Osteoblast (primary cell): ENCODE results near the gene LIMS3. TPM values are rescaled to one million over a fixed set of nuclear protein-coding genes. Genes with fewer than 3 reads are reported as not detected.
"Not testable (repeated sequence)": the region's sequence is repeated elsewhere in the genome, so short reads cannot be mapped to it uniquely, and the experiment has no call there.

Source experiments
- DNase-seq: peaks from one replicate; pipeline ENCODE4 v3.0.0; 2011; ENCODE audit warnings: low spot score, mixed read lengths; ENCODE audit not compliant: insufficient read length; ENCODE audit errors: missing footprints
- H2AFZ ChIP-seq: 2 replicates; pipeline ENCODE4 v1.6.0; 2011; ENCODE audit warnings: mild to moderate bottlenecking, low read length
- H3K27ac ChIP-seq: 2 replicates; pipeline ENCODE4 v1.5.1; 2011; ENCODE audit warnings: mild to moderate bottlenecking, low read depth, low read length, moderate library complexity
- H3K27me3 ChIP-seq: 2 replicates; pipeline ENCODE4 v1.6.0; 2012; ENCODE audit warnings: mild to moderate bottlenecking, control low read depth, inconsistent platforms, low read length, moderate library complexity; ENCODE audit not compliant: insufficient read depth
- H3K36me3 ChIP-seq: 2 replicates; pipeline ENCODE4 v1.5.1; 2011; ENCODE audit warnings: mild to moderate bottlenecking, low read length, control low read depth, moderate library complexity; ENCODE audit not compliant: insufficient read depth
- H3K4me1 ChIP-seq: 2 replicates; pipeline ENCODE4 v1.5.1; 2011; ENCODE audit warnings: mild to moderate bottlenecking, low read length, control low read depth, moderate library complexity; ENCODE audit not compliant: insufficient read depth
- H3K4me2 ChIP-seq: 2 replicates; pipeline ENCODE4 v1.6.0; 2011; ENCODE audit warnings: mild to moderate bottlenecking, low read length; ENCODE audit not compliant: insufficient read depth
- H3K4me3 ChIP-seq: fragments of 200-600 bp; sonication (generic); 3 replicates; pipeline ENCODE4 v1.5.1; 2012; ENCODE audit warnings: mild to moderate bottlenecking, low read length, inconsistent platforms; ENCODE audit not compliant: insufficient read depth
- H3K79me2 ChIP-seq: 2 replicates; pipeline ENCODE4 v1.6.0; 2012; ENCODE audit warnings: mild to moderate bottlenecking, low read length, control low read depth, inconsistent platforms; ENCODE audit not compliant: insufficient read depth
- H3K9me3 ChIP-seq: 2 replicates; pipeline ENCODE4 v1.5.1; 2011; ENCODE audit warnings: low read depth, low read length, control low read depth
- H4K20me1 ChIP-seq: 2 replicates; pipeline ENCODE4 v1.6.0; 2012; ENCODE audit warnings: mild to moderate bottlenecking, low read length, control low read depth; ENCODE audit not compliant: insufficient read depth
- total RNA-seq: library from RNA; depleted of rRNA; stranded (reverse); fragments of >200 nt; gene quantifications from 2 replicates; pipeline ENCODE4 v1.2.3, GENCODE V29; 2012

Gene LIMS3
- total RNA-seq, 1 donor: 7.2 TPM

DNA sequence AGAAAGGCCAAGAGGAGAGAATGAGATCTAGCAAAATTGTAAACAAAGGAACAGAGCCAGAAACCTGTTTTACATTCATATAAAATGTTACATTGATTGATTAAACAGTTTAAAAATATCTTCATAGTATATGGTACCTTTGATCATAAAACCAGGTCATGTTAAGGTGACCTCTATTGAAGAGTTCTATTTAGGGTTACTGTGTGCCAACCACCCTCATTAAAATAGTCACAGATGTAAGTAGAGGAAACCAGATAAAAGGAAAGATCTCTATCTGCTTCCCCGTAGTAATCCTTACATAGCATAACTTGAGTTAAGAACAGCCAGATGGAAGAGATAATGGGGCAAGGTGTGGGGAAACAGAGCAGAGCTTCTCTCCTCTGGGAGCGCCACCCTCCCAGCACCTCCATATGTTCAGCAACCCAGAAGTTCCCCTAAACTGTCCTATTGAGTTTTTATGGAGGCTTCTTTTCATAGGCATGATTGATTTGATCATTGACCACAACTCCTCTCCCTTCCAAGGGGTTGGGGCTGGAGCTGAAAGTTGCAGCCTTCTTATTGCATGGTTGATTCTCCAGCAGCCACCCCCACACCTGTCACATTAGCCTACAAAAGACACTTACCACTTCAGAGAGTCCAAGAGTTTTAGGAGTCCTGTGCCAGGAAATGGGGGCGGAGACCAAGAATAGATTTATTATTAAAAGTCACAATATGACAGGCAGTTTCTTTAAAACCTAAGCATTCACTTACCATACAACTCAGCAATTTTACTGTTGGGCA is 3.2 kb upstream of the LIMS3 start:
- not testable (repeated sequence) for H3K27ac ChIP-seq, H3K27me3 ChIP-seq, H3K4me2 ChIP-seq, H3K79me2 ChIP-seq, H3K36me3 ChIP-seq, H2AFZ ChIP-seq, H3K4me3 ChIP-seq, H4K20me1 ChIP-seq, H3K4me1 ChIP-seq, DNase-seq, H3K9me3 ChIP-seq

DNA sequence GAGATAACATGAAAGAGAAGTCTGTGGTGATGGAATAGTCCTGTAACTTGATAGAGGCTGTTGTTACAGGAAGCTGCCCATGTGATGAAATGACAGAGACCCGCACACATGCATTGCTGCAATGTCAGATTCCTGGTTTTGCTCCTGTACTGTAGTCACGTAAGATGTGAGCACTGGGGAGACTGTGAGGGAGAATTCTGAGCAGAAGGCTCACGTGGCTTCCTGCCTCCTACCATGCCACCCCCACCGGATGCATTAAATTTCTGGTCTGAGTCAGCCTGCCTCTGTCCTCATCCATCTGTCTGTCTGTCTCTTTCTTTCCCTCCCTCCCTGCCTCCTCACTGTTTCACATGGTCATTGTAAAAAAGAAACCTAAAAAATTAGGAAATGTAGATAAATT is 2.3 kb upstream of the LIMS3 start:
- not testable (repeated sequence) for H3K4me1 ChIP-seq, H2AFZ ChIP-seq, H3K27ac ChIP-seq

DNA sequence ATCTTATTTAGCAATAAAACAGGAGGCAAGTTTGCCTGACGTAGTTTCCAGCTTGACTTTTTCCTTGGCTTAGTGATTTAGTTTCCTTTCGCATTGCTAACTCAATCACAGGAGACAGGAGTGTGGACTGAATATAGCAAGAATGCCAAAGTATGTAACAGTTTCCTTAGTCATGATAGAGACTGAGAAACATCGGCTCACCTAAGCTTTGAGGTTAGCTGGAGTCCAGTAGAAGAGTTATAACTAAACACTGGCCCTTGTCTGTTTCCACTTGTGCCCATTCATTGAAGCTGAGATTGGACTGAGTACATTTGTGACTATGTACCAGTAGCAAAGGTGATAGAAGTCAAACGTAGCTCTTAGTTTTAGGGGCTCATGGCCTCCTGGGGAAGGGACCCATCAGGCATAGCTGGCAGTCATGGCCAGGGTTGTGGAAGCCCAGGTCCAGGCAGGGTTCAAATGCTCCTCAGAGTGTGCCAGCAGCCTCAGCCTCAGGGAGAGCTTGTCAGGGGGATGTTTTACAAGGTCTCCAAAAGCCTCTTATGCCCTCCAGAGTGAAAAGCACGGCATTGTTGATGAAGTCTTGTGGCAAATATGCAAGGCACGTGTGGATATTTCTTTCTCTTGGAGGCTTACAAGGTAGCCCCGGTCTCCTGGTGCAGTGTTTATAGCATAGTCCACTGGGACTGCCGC is 573 bp upstream of the LIMS3 start:
- H4K20me1 ChIP-seq, H3K27me3 ChIP-seq, H3K4me3 ChIP-seq, H3K9me3 ChIP-seq, H2AFZ ChIP-seq, H3K79me2 ChIP-seq, DNase-seq, H3K4me1 ChIP-seq, H3K4me2 ChIP-seq, H3K27ac ChIP-seq, H3K36me3 ChIP-seq: not testable (repeated sequence)

More for the DNA sequence above, 2.3 kb upstream of the LIMS3 start:
- H3K36me3 ChIP-seq, H3K9me3 ChIP-seq, DNase-seq, H3K4me2 ChIP-seq, H4K20me1 ChIP-seq, H3K4me3 ChIP-seq, H3K27me3 ChIP-seq, H3K79me2 ChIP-seq: not testable (repeated sequence)

DNA sequence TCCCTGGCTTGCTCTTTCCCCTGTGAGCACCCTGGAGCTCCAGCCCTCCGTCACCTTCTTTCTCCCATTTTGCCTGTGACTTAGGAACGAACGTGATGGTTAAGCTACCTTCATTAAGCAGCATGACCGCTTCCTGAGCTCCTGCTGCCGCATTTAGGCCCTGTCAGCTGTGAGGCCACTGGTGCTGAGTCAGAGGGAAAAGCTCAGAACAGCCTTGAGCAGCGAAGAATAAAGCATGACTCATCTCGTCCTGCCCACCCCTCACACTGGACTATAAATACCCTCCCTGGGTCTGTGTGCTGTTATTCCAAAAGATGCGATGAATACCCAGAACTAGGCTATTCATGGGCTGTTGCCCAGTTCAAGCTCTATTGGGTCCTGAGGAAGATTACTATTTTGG is 7.3 kb downstream of the LIMS3 start:
- not testable (repeated sequence) for H3K4me3 ChIP-seq, H4K20me1 ChIP-seq, H3K9me3 ChIP-seq, H3K4me1 ChIP-seq, H3K36me3 ChIP-seq, H3K79me2 ChIP-seq, H3K27ac ChIP-seq, H3K27me3 ChIP-seq, H3K4me2 ChIP-seq, H2AFZ ChIP-seq, DNase-seq

DNA sequence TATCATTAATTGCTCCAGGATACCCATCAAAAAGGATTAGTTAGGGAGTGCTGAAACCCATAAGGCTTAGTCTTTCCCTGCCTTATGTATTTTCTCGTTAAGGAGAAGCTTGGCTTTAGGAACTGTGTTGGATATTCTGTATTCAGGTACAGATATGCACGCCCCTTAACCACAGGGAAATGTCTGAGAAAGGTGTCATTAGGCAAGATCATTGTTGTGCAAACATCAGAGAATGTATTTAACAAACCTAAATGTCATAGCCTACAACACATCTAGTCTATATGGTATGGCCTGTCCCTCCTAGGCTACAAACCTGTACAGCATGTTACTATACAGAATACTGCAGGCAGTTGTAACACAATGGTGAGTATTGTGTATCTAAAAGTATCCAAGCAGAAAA is 10.1 kb downstream of the LIMS3 start:
- H3K27ac ChIP-seq, DNase-seq, H3K36me3 ChIP-seq, H3K27me3 ChIP-seq, H3K4me3 ChIP-seq, H2AFZ ChIP-seq, H3K79me2 ChIP-seq, H3K4me1 ChIP-seq, H3K4me2 ChIP-seq, H3K9me3 ChIP-seq, H4K20me1 ChIP-seq: not testable (repeated sequence)

DNA sequence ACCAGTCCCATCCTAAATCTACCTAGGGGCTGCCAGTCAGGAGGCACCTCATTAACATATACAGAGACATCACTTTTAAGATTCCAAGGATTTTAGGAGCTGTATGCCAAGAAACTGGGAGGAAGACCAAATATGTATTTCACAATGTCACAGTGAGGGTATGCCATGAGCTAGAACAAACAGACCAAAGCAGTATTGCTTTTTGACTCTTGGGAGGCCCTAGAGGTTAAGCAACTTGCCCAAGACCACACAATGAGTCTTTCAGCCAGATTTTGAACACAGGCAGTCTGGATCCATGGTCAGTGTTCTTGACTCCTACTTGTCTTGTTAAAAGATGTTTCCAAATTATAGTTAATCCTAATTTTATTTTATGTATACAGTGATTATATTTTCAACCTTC is 12.3 kb downstream of the LIMS3 start:
- not testable (repeated sequence) for H3K79me2 ChIP-seq, H3K4me1 ChIP-seq, H3K4me3 ChIP-seq, H3K9me3 ChIP-seq, H3K4me2 ChIP-seq, H3K27ac ChIP-seq, H3K36me3 ChIP-seq, H3K27me3 ChIP-seq, H4K20me1 ChIP-seq, DNase-seq, H2AFZ ChIP-seq

DNA sequence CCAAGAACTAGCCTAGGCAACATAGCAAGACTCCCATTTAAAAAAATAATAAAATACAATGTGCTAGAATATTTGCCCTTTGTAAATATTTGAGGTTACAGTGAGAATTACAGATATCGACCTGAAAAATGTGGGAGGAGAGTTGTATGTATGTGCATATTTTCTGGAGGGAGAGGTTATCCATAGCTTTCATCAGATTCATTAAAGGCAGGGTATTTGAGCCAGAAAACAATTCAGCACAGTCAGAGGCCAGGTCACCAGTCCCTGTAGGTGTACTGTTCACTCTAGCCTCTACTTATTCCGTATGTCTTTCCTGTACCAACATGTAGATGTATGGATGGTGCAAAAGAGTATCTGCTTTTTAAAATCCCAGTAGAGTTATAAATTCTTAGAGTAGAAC is 15.4 kb downstream of the LIMS3 start:
- H3K27ac ChIP-seq, DNase-seq, H4K20me1 ChIP-seq, H3K4me2 ChIP-seq, H3K79me2 ChIP-seq, H3K27me3 ChIP-seq, H2AFZ ChIP-seq, H3K36me3 ChIP-seq, H3K9me3 ChIP-seq, H3K4me3 ChIP-seq, H3K4me1 ChIP-seq: not testable (repeated sequence)

DNA sequence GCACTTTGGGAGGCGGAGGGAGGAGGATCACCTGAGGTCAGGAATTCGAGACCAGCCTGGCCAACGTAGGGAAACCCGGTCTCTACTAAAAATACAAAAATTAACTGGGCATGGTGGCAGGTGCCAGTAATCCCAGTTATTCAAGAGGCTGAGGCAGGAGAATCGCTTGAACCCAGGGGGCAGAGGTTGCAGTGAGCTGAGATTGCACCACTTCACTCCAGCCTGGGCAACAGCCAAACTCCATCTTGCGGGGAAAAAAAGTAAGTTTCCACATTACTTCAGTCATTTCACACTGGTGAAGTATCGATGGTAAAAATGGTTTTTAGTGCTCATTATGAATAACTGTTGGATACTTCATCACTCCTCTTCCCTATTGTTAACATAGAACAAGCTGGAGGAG is 16.1 kb downstream of the LIMS3 start:
- not testable (repeated sequence) for H3K9me3 ChIP-seq, H3K4me1 ChIP-seq, H3K27me3 ChIP-seq, H4K20me1 ChIP-seq, DNase-seq, H3K4me2 ChIP-seq, H3K4me3 ChIP-seq, H3K27ac ChIP-seq, H3K36me3 ChIP-seq, H2AFZ ChIP-seq, H3K79me2 ChIP-seq

DNA sequence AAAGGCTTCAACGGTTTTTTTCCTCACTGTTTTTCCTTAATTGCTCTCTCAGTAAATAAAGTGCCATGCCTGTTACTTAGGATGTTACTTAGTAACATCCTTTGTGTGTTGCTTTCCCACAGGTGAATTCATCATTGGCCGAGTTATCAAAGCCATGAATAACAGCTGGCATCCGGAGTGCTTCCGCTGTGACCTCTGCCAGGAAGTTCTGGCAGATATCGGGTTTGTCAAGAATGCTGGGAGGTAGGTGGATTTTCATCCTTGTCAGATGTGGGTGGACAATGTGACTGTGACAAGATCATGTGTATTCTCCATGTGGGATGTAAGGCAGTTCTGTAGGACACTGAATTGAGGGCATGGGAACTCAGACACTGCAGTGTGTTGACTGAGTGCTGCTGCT is 17.3 kb downstream of the LIMS3 start:
- not testable (repeated sequence) for H3K79me2 ChIP-seq, H4K20me1 ChIP-seq, DNase-seq, H2AFZ ChIP-seq, H3K4me2 ChIP-seq, H3K4me3 ChIP-seq, H3K9me3 ChIP-seq, H3K4me1 ChIP-seq, H3K36me3 ChIP-seq, H3K27me3 ChIP-seq, H3K27ac ChIP-seq
